HCT116 (cell line): ENCODE results near the gene TMEM176B. TPM values are rescaled to one million over a fixed set of nuclear protein-coding genes. Genes with fewer than 3 reads are reported as not detected.

ENCODE experiments used
- ATAC-seq: fragments of 200-7000 bp; cut with Tn5 transposase; 2 replicates; pipeline ENCODE4 v1.9.1; 2020; ENCODE audit warnings: mild to moderate bottlenecking, moderate library complexity
- BruUV-seq: library from RNA; stranded (reverse); fragments of 400-500 nt; replicated peaks from 2 replicates; lab custom pipeline; 2021; lab: Mats Ljungman, UMichigan
- CTCF ChIA-PET: fragments of 300-600 bp; sonication (Branson Sonifier 250); formaldehyde crosslinking; loops from one replicate; lab custom pipeline; 2021; ENCODE audit warnings: antibody characterized with exemption; lab: Charles Lee
- POLR2A ChIA-PET: fragments of 300-600, 350-600 bp; sonication (Branson Sonifier 250); formaldehyde crosslinking; loops from one replicate; lab custom pipeline; 2021; ENCODE audit warnings: antibody characterized with exemption; lab: Charles Lee
- RAD21 ChIA-PET, 2 experiments: fragments of 300-600 bp; sonication (Branson Sonifier 250); formaldehyde crosslinking; loops; one replicate each; lab custom pipeline; 2023; ENCODE audit warnings: low total read pairs in 2 of 2; ENCODE audit not compliant: uncharacterized antibody in 2 of 2, unreplicated experiment in 2 of 2, low non-redundant PET in 1 of 2; lab: Charles Lee
- DNase-seq: peaks from one replicate; pipeline ENCODE4 v3.0.0-alpha.2; 2010; ENCODE audit warnings: low read depth, low spot score
- H2AFZ ChIP-seq: fragments of 200-600 bp; shearing (Covaris generic), sonication (generic); 2 replicates; pipeline ENCODE4 v1.6.1; 2017; ENCODE audit warnings: low read depth, mixed run types, mixed read lengths, antibody characterized with exemption, low read length; ENCODE audit not compliant: poor library complexity, severe bottlenecking
- H3K27ac ChIP-seq: 2 replicates; pipeline ENCODE4 v1.5.1; 2012; ENCODE audit warnings: low read depth, low read length
- H3K27me3 ChIP-seq: fragments of 200-600 bp; sonication (generic); 2 replicates; pipeline ENCODE4 v1.6.1; 2016; ENCODE audit warnings: mixed run types, low read length, mixed read lengths; ENCODE audit not compliant: insufficient read depth
- H3K36me3 ChIP-seq, 2 experiments: fragments of 200-500 bp in 1 of 2; fragments of 200-600 bp in 1 of 2; sonication (Bioruptor generic) in 1 of 2; sonication (generic) in 1 of 2; 2 replicates each; pipeline versions ENCODE4 v1.5.1 to v1.6.1; 2014 to 2016; ENCODE audit warnings: low read length in 2 of 2, inconsistent platforms in 1 of 2, mixed read lengths in 1 of 2, mixed run types in 1 of 2; ENCODE audit not compliant: insufficient read depth in 2 of 2, control insufficient read depth in 1 of 2
- H3K4me1 ChIP-seq, 2 experiments: fragments of 200-600 bp in 1 of 2; sonication (generic) in 1 of 2; 2 replicates each; pipeline versions ENCODE4 v1.5.1 to v1.6.1; 2012 to 2017; ENCODE audit warnings: low read length in 2 of 2, inconsistent platforms in 1 of 2, mild to moderate bottlenecking in 1 of 2, mixed read lengths in 1 of 2, mixed run types in 1 of 2, moderate library complexity in 1 of 2; ENCODE audit not compliant: insufficient read depth in 2 of 2, control insufficient read depth in 1 of 2
- H3K4me2 ChIP-seq: fragments of 200-600 bp; sonication (generic); 2 replicates; pipeline ENCODE4 v1.6.1; 2017; ENCODE audit warnings: mixed run types, low read length, mixed read lengths
- H3K4me3 ChIP-seq, 2 experiments: fragments of 200-600 bp in 1 of 2; sonication (generic) in 1 of 2; replicated peaks in 1 of 2; 2 replicates each; pipeline ENCODE4 v1.5.1; 2011 to 2016; ENCODE audit warnings: low read length in 2 of 2, control low read depth in 1 of 2, low read depth in 1 of 2, mild to moderate bottlenecking in 1 of 2, mixed read lengths in 1 of 2, mixed run types in 1 of 2
- H3K79me2 ChIP-seq: fragments of 200-600 bp; sonication (generic); 2 replicates; pipeline ENCODE4 v1.6.1; 2017; ENCODE audit warnings: mild to moderate bottlenecking, mixed run types, low read length, moderate library complexity, mixed read lengths; ENCODE audit not compliant: insufficient read depth
- H3K9ac ChIP-seq: fragments of 200-600 bp; sonication (generic); 2 replicates; pipeline ENCODE4 v1.6.1; 2016; ENCODE audit warnings: low read length, mixed read lengths
- H3K9me2 ChIP-seq: fragments of 200-600 bp; sonication (generic), shearing (Covaris generic); 2 replicates; pipeline ENCODE4 v1.6.1; 2017; ENCODE audit warnings: mixed run types, mild to moderate bottlenecking, moderate library complexity; ENCODE audit not compliant: insufficient read depth
- H3K9me3 ChIP-seq, 2 experiments: fragments of 200-500 bp in 1 of 2; fragments of 200-600 bp in 1 of 2; sonication (Bioruptor generic) in 1 of 2; sonication (generic) in 1 of 2; 2 replicates each; pipeline ENCODE4 v1.6.1; 2014 to 2017; ENCODE audit warnings: low read length in 2 of 2, mixed read lengths in 2 of 2, inconsistent platforms in 1 of 2, low read depth in 1 of 2, mild to moderate bottlenecking in 1 of 2, mixed run types in 1 of 2, moderate library complexity in 1 of 2; ENCODE audit not compliant: control insufficient read depth in 1 of 2, insufficient read depth in 1 of 2
- H4K20me1 ChIP-seq: fragments of 200-600 bp; sonication (generic), shearing (Covaris generic); 2 replicates; pipeline ENCODE4 v1.6.1; 2017; ENCODE audit warnings: mixed run types, mild to moderate bottlenecking, moderate library complexity; ENCODE audit not compliant: insufficient read depth
- ATF3 ChIP-seq: IDR thresholded peaks from 2 replicates; pipeline ENCODE4 v1.6.1; 2012
- CTCF ChIP-seq, 3 experiments: fragments of 200-600 bp in 1 of 3; sonication (generic) in 1 of 3; IDR thresholded peaks in 2 of 3; conservative IDR thresholded peaks in 1 of 3; 2 replicates each; pipeline ENCODE4 v1.5.1; 2012 to 2017; ENCODE audit warnings: low read depth in 2 of 3, low read length in 2 of 3, antibody characterized with exemption in 1 of 3, borderline replicate concordance in 1 of 3, control low read depth in 1 of 3, mild to moderate bottlenecking in 1 of 3, mixed read lengths in 1 of 3, mixed run types in 1 of 3, moderate library complexity in 1 of 3; ENCODE audit not compliant: insufficient read depth in 1 of 3
- EZH2 ChIP-seq: fragments of 200-600 bp; sonication (generic); IDR thresholded peaks from 2 replicates; pipeline ENCODE4 v1.6.1; 2017; ENCODE audit warnings: antibody characterized with exemption, mixed run types
- FOSL1 ChIP-seq: IDR thresholded peaks from 2 replicates; pipeline ENCODE4 v1.6.1; 2012; ENCODE audit warnings: low read depth
- JUND ChIP-seq: IDR thresholded peaks from 2 replicates; pipeline ENCODE4 v1.6.1; 2012
- MAX ChIP-seq: IDR thresholded peaks from 2 replicates; pipeline ENCODE4 v1.6.1; 2012
- REST ChIP-seq: IDR thresholded peaks from 2 replicates; pipeline ENCODE4 v1.6.1; 2012; ENCODE audit warnings: low read depth
- SP1 ChIP-seq: IDR thresholded peaks from 2 replicates; pipeline ENCODE4 v1.6.1; 2012; ENCODE audit warnings: low read depth
- SRF ChIP-seq: IDR thresholded peaks from 2 replicates; pipeline ENCODE4 v1.6.1; 2012; ENCODE audit warnings: low read depth
- YY1 ChIP-seq: IDR thresholded peaks from 2 replicates; pipeline ENCODE4 v1.6.1; 2011; ENCODE audit warnings: low read length, low read depth, moderate library complexity, mild to moderate bottlenecking; ENCODE audit not compliant: insufficient replicate concordance; ENCODE audit errors: extremely low read depth
- ZBTB33 ChIP-seq: IDR thresholded peaks from 2 replicates; pipeline ENCODE4 v1.6.1; 2011; ENCODE audit warnings: mild to moderate bottlenecking, low read length, moderate library complexity; ENCODE audit not compliant: insufficient replicate concordance; ENCODE audit errors: extremely low read depth
- ZFX ChIP-seq: fragments of 450-650 bp; IDR thresholded peaks from 2 replicates; pipeline ENCODE4 v1.6.1; 2017
- ZNF274 ChIP-seq: fragments of 200-500 bp; sonication (Bioruptor generic); IDR thresholded peaks from 2 replicates; pipeline ENCODE4 v1.6.1; 2014; ENCODE audit warnings: mild to moderate bottlenecking, low read depth, low read length, inconsistent platforms
- intact Hi-C: fragments of 100-400 bp; cut with micrococcal nuclease; formaldehyde crosslinking; loops from 2 replicates; pipeline ENCODE4 v1.10.0; 2022
- total RNA-seq: library from RNA; stranded (reverse); gene quantifications from one replicate; pipeline ENCODE4 v1.2.1, GENCODE V29; 2021; ENCODE audit not compliant: unreplicated experiment

The TMEM176B gene
- total RNA-seq, 1 experiment from 2014 or later: 0.42 TPM

GRCh38 chr7:150788474-150789269, 11.5 kb downstream of the TMEM176B start:
- RAD21 ChIA-PET: no interaction called here
- Histone ChIP-seq H3K36me3 (no peaks in the 10 kb centered on the region), H3K4me3 (no peak overlapping the region), H3K4me1 (no peaks in the 10 kb centered on the region; a peak in 1 of 4 replicates), H3K9me3 (no peaks in the 10 kb centered on the region), H2AFZ (no peak overlapping the region), H3K27ac (no peak overlapping the region), H3K27me3 (peaks cover 37% of the 10 kb centered on the region), H3K9me2 (no peaks in the 10 kb centered on the region), H3K4me2 (no peak overlapping the region), H3K9ac (no peak overlapping the region), H4K20me1 (no peaks in the 10 kb centered on the region), H3K79me2 (no peaks in the 10 kb centered on the region)
- ATAC-seq (no peak), DNase-seq (no peak)
- intact Hi-C loops: no loop called here
- CTCF ChIA-PET: interaction anchor here (1.3 kb wide), 1 partner anchor 88 kb away, joined by 5 read pairs; no protein-coding TSS in a partner anchor
- no TSS peak for BruUV-seq
- POLR2A ChIA-PET: no interaction called here
- no peak for TF ChIP-seq YY1
- no peak for TF ChIP-seq ZBTB33
- no peak for TF ChIP-seq MAX
- no peak for TF ChIP-seq SP1
- no peak for TF ChIP-seq JUND
- no peak for TF ChIP-seq ATF3
- no peak for TF ChIP-seq CTCF (IDR thresholded peaks at IDR 0.05 in 2 of 3, conservative IDR thresholded peaks at IDR 0.05 in 1 of 3; ENCODE audit: borderline replicate concordance in 1 of 3, insufficient read depth in 1 of 3, low read depth in 2 of 3, low read length in 2 of 3)
- TF ChIP-seq FOSL1: no peak
- no peak for TF ChIP-seq ZFX
- no peak for TF ChIP-seq SRF
- no peak for TF ChIP-seq REST
- TF ChIP-seq ZNF274: no peak
- no peak for TF ChIP-seq EZH2
